Measurements from ENCODE around the gene RNF112.

- TF ChIP-seq CTCF (IDR thresholded peaks at IDR 0.05), result no peak
- no peak for TF ChIP-seq POLR2A (IDR thresholded peaks at IDR 0.05)
These were observed 19.6 kb upstream of the RNF112 start for GRCh38 chr17:19391432-19391831.

Measured in right lobe of liver (tissue), 4 donors.